ENCODE results near the gene GPRIN2. TPM values are rescaled to one million over a fixed set of nuclear protein-coding genes. Genes with fewer than 3 reads are reported as not detected.
"Not testable (repeated sequence)": the region's sequence is repeated elsewhere in the genome, so short reads cannot be mapped to it uniquely, and the experiment has no call there.

The GPRIN2 gene
- total RNA-seq, 1 experiment from 2014 or later, result 10.5 TPM

- not testable (repeated sequence) for H3K9me3 ChIP-seq (ENCODE audit: control insufficient read depth, low read depth, low read length); H2BK15ac ChIP-seq (ENCODE audit: low read depth, low read length); H4K91ac ChIP-seq (ENCODE audit: insufficient read length, low read depth, low read length); H2AK5ac ChIP-seq (ENCODE audit: insufficient read length, low read length); H3K27ac Mint-ChIP-seq; H2BK120ac ChIP-seq (ENCODE audit: low read depth, low read length, poor library complexity, severe bottlenecking); H3K27me3 ChIP-seq (ENCODE audit: insufficient read depth, low read length); H3K4me1 Mint-ChIP-seq; DNase-seq; H3K79me1 ChIP-seq (ENCODE audit: insufficient read depth, low read depth, low read length, poor library complexity, severe bottlenecking); H3K79me2 ChIP-seq (ENCODE audit: insufficient read depth, low read length); H3T11ph ChIP-seq (ENCODE audit: low read length); H3K9me3 Mint-ChIP-seq; H3K9ac ChIP-seq (ENCODE audit: extremely low read depth, insufficient read length, low read length); H3K4ac ChIP-seq (ENCODE audit: low read depth, low read length); H3K18ac ChIP-seq (ENCODE audit: insufficient read length, low read depth, low read length); H4K20me1 ChIP-seq (ENCODE audit: control insufficient read depth, insufficient read depth, insufficient read length); H2BK12ac ChIP-seq (ENCODE audit: insufficient read length, low read depth, low read length); H3K27ac ChIP-seq (ENCODE audit: insufficient read length, low read depth, low read length); H2BK5ac ChIP-seq (ENCODE audit: insufficient read length, low read length); H3K4me3 Mint-ChIP-seq; H3K36me3 Mint-ChIP-seq (ENCODE audit: insufficient read depth in 1 of 3, low read depth in 3 of 3); H2BK20ac ChIP-seq (ENCODE audit: low read depth, low read length, poor library complexity, severe bottlenecking); H3K23me2 ChIP-seq (ENCODE audit: insufficient read length, low read depth, low read length, poor library complexity, severe bottlenecking); H3K14ac ChIP-seq (ENCODE audit: insufficient read depth, low read length); H2AFZ ChIP-seq (ENCODE audit: low read length); H3K4me1 ChIP-seq (ENCODE audit: insufficient read depth, low read length); H3K56ac ChIP-seq (ENCODE audit: insufficient read length, low read depth, low read length); H3K4me2 ChIP-seq (ENCODE audit: insufficient read depth, insufficient read length, low read length); H4K5ac ChIP-seq (ENCODE audit: insufficient read length, low read depth, low read length); H4K8ac ChIP-seq (replicated peaks; ENCODE audit: insufficient read length, low read depth, low read length); H3K23ac ChIP-seq (ENCODE audit: insufficient read length, low read depth, low read length); H3K27me3 Mint-ChIP-seq (ENCODE audit: low read depth)
- no CpG with 5 or more reads among the region's 8 CpGs for WGBS (ENCODE audit: extremely low coverage, insufficient read length, low lambda C conversion rate)
These were observed 34.6 kb upstream of the GPRIN2 start for GRCh38 chr10:46591053-46591452.

GRCh38 chr10:46589589-46589988, 33.1 kb upstream of the GPRIN2 start:
- not testable (repeated sequence) for H3K56ac ChIP-seq (ENCODE audit: insufficient read length, low read depth, low read length); H4K20me1 ChIP-seq (ENCODE audit: control insufficient read depth, insufficient read depth, insufficient read length); H3K27ac ChIP-seq (ENCODE audit: insufficient read length, low read depth, low read length); H4K91ac ChIP-seq (ENCODE audit: insufficient read length, low read depth, low read length); H2BK20ac ChIP-seq (ENCODE audit: low read depth, low read length, poor library complexity, severe bottlenecking); H3T11ph ChIP-seq (ENCODE audit: low read length); DNase-seq; H4K5ac ChIP-seq (ENCODE audit: insufficient read length, low read depth, low read length); H3K9ac ChIP-seq (ENCODE audit: extremely low read depth, insufficient read length, low read length); H2AFZ ChIP-seq (ENCODE audit: low read length); H3K9me3 ChIP-seq (ENCODE audit: control insufficient read depth, low read depth, low read length); H3K27me3 ChIP-seq (ENCODE audit: insufficient read depth, low read length); H3K79me2 ChIP-seq (ENCODE audit: insufficient read depth, low read length); H3K23ac ChIP-seq (ENCODE audit: insufficient read length, low read depth, low read length); H3K23me2 ChIP-seq (ENCODE audit: insufficient read length, low read depth, low read length, poor library complexity, severe bottlenecking); H2AK5ac ChIP-seq (ENCODE audit: insufficient read length, low read length); H3K4me1 ChIP-seq (ENCODE audit: insufficient read depth, low read length); H2BK120ac ChIP-seq (ENCODE audit: low read depth, low read length, poor library complexity, severe bottlenecking); H3K27ac Mint-ChIP-seq; H3K18ac ChIP-seq (ENCODE audit: insufficient read length, low read depth, low read length); H3K79me1 ChIP-seq (ENCODE audit: insufficient read depth, low read depth, low read length, poor library complexity, severe bottlenecking); H3K4me2 ChIP-seq (ENCODE audit: insufficient read depth, insufficient read length, low read length); H3K36me3 Mint-ChIP-seq (ENCODE audit: insufficient read depth in 1 of 3, low read depth in 3 of 3); H3K9me3 Mint-ChIP-seq; H3K4ac ChIP-seq (ENCODE audit: low read depth, low read length); H4K8ac ChIP-seq (replicated peaks; ENCODE audit: insufficient read length, low read depth, low read length); H2BK5ac ChIP-seq (ENCODE audit: insufficient read length, low read length); H2BK15ac ChIP-seq (ENCODE audit: low read depth, low read length); H3K4me1 Mint-ChIP-seq; H2BK12ac ChIP-seq (ENCODE audit: insufficient read length, low read depth, low read length); H3K4me3 Mint-ChIP-seq; H3K14ac ChIP-seq (ENCODE audit: insufficient read depth, low read length); H3K27me3 Mint-ChIP-seq (ENCODE audit: low read depth)
- WGBS (ENCODE audit: extremely low coverage, insufficient read length, low lambda C conversion rate), result no CpG with 5 or more reads among the region's 3 CpGs

Data from H9 (cell line).